NCI-H526 treated with DMSO at 0.1 percent for 48 hours (cell line): ENCODE data around the gene LST1.
"Not testable (repeated sequence)": the region's sequence is repeated elsewhere in the genome, so short reads cannot be mapped to it uniquely, and the experiment has no call there.

Experiments
- DNase-seq: peaks from one replicate; lab custom pipeline; 2025; lab: John Stamatoyannopoulos, UW

Gene LST1

DNA sequence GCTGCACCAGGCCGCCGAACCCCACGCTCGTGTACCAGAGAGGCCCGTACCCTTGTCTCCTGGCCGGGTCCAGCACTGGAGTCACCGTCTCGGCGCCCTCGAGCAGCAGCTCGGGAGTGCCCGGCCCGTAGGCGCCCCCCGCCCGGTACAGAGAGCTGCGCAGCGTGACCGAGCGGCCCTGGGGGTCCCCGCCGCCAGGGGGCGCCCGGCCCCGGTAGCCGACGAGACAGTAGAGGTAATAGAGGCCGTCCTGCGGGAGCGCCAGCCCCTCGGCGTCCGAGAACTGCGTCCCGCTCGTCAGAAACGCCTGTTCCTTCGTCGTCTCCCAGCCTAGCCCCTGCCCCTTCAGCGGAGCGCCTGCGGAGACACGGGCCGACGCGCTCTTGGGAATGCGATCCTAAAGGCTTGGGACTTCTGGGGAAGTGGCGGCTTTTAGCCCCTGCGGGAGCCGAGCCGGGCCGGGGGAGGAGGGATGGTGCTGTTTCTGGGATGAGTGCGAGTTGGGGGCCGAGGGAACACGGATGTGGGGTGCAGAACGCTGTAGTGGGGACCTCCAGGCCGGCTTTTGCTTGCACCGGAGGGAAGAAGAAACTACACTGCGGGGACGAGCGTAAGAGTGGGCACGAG, 5.2 kb upstream of the LST1 start:
- peak; percentile 56 for DNase-seq

DNA sequence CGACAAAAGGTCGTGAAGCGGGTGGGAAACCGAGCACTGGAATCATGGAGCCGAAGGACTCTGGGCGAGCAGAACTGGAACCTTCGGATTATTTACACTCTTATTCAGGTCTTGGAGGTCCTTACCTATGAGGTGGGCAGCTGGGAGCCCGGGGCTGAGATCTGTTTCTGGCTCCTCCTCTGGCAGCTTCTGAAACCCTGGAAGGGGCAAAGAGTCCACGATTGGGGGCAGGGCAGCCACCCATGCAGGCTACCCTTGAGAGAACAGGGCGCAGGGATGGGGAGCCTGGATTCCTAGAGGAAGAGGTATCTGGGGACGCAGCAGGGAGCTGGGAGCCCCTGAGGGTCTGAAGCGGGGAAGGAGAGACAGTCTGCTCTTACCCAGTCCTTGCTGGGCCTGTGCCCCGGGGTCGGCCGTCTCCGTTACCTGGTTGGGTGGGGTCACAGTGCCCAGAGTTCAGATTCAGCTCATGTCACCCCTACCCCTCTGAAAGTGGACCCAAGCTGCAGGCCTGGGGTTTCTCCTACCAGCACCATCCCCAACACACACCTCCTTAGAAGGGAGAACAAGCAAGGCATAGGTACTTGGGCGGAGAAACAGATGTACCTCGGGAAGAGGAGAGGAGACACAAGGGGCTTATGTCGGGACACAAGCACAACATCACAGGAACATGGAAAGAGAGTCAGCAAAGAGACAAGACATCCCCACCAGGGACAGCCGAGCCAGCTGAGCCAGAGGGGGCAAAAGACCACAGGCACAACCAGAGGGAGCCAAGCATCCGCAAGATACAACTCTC, 4.4 kb upstream of the LST1 start:
- no peak for DNase-seq

DNA sequence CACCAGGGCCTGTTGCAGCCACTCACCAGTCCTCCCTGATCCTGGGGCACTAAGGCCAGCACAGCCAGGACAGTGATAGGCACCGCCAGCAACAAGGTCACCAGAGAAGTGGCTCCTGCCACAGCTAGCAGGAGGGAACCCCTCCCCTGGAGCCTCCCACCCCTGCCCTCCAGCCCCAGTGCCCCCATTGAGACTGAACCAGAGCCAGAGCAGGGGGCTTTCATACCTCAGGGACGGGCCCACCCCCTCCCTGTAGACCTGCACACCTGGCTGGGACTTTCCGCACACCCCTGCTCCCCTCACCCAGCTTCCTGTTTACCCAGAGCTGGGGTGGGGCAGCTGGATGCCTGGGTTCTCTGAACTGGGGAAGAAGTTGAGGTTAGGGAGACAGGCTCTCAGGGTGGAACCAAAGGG, 3.8 kb upstream of the LST1 start, which contains the start of gene LTB:
Gene LTB (minus strand): TSS at position 195 of the 414 bp plus-strand sequence. CDS start 7 bp downstream, at position 188.
- no peak for DNase-seq

DNA sequence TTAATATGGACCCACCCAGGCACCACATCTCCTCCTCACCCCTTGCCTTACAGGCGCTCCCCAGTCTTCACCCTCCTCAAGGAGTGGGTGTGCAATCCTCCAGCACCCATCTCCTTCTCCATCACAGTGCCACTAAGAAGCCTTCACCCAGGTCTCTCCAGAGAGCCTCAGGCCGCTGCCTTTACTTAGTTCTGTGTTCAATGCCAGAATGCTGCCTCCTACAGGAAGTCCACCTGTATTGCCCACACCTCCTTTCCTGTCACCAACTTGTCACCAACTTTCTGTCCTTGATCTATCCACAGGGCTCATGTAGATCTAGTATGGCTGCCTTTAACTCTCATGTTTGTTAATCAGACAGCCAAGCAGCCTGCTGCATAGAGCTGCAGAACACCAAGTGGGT, 586 bp upstream of the LST1 start:
- no peak for DNase-seq

GRCh38 chr6:31586599-31587281, 663 bp downstream of the LST1 start:
- no peak for DNase-seq

- DNase-seq: no peak
These were observed 2.0 kb downstream of the LST1 start for GRCh38 chr6:31587791-31588777.

DNA sequence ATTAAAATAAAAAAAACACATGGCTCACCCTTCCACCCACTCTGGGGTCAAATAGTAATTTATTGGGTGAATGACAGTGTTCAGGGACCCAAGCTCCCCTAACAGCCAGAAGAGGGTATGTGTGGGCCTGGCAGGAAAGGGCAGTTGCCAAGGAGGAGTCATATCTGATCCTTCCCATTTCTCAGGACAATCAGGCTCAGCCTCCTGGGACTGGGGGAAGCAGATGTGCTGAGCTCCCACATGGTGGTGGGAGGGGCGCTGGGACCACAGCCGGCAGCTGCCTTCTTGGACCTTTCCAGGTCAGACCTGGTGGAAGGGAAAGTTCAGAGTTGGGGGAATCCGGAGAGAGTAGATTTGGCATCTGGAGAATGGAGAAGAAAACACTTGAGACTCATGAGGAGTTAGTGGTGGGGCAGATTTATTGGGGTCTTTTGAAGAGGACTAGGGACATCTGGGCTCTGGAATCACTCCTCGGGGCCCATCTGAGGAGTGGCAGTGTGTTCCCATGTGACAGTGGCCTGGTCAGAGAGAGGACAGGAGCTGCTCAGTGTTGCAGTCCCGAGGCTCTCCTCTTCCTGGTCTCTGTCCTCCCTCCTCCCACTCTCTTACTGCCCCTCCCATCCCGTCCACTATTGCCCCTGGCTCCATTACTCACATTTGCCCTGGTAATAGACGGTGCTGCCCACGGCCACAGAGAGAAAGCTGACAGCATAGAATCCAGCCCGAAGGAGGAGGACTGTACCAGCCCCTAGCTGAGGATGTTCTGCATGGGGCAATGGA, 3.0 kb downstream of the LST1 start:
- DNase-seq: no peak

GRCh38 chr6:31590691-31591090, 4.6 kb downstream of the LST1 start:
- not testable (repeated sequence) for DNase-seq

DNA sequence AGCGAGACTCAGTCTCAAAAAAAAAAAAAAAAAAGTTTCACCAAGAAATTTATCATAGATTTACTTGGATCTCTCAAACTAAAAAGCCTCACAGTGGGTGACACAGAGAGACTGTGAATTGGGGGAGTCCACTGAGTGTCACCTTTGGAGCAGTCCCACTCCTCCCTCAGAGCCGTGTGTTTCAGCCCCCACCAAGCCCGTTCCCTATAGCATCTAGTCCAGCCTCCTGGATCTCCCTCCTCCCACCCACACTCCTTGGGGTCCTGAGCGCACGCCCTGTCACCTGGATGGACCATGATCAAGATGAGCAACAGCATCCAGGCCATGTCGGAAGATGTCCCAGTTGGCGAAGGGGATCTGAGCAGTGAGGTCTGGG, 6.3 kb downstream of the LST1 start:
- no peak for DNase-seq

GRCh38 chr6:31597006-31597405, 10.9 kb downstream of the LST1 start:
- DNase-seq: peak; percentile 21

DNA sequence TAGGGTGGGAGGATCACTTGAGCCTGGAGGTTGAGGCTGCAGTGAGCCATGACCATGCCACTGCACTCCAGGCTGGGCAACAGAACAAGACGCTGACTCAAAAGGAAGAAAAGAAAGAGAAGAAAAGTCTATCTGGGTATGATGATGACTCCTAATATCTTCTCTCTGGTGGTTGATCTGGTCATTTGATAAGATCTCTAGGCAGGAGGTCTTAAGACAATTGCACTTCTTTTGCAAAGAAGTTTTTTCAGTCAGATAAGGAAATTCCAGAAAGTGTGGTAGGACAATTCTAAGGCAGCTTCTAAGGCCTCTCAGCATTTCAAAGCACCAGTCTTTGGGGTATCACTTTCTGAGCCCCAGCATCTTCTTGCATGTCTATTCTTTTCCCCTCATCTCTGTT, 21.2 kb downstream of the LST1 start:
- no peak for DNase-seq

DNA sequence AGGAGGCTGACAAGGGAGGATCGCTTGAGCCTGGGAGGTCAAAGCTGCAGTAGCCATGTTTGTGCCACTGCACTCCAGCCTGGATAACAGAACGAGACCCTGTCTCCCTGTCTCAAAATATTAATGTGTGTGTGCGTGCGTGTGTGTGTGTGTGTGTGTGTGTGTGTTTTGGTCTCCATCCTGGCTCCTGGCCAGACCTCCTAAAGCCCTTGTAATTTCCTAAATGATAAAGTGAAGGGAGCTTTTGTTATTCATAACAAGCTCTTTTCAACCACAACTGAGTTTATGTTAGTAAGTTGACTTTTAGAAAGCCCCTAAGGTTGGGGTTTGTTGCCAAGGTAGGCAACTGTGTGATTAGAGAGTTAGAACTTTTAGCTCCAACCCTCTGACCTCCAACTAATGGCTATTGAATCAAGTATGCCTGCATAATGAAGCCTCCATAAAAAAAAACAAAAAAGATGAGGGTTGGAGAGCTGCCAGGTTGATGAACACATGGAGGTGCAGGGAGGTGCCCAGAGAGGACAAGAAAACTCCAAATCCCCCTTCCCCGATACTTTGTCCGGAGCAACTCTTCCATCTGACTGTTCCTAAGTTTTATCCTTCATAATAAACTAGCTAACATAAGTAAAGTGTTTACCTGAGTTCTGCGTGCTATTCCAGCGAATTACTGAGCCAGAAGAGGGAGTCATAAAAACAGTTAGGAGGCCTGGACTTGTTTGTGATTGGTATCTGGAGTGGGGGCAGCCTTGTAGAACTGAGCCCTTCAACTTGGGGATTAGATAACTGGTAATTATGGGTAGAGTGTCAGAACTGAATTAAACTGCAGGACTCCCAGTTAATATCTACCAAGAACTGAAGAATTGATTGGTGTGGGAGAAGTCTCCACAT, 23.7 kb downstream of the LST1 start:
- DNase-seq: no peak

- no peak for DNase-seq
These were observed 24.9 kb downstream of the LST1 start for GRCh38 chr6:31610968-31611367.

DNA sequence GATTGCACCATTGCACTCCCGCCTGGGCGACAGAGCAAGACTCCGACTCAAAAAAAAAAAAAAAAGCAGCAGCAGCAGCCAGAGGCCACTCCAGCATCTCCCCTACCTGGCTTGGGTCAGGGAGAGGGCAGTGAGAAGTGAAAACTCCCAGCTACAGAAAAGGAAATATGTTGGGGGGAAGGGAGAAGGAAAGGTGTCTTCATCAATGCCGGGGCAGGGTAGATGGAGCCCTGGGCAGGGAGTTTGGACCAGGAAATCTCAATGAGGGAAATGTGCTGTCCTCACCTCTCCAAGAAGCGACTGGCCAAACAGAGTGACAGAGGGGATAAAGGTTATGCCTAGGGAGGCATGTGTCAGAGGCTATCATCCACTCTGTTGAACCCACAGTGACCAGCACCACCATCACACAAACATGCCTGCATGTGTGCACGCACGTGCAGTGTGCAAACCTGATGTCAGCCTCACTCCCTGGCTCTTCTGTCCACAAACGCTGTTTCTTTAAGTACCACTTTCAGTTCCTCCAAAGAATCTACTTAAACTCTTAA, 28.1 kb downstream of the LST1 start:
- no peak for DNase-seq

GRCh38 chr6:31614684-31615578, 28.9 kb downstream of the LST1 start, which contains the start of gene AIF1:
AIF1 (plus strand) TSS chr6:31615234; CDS start chr6:31615330, 96 bp downstream.
- DNase-seq: no peak

DNA sequence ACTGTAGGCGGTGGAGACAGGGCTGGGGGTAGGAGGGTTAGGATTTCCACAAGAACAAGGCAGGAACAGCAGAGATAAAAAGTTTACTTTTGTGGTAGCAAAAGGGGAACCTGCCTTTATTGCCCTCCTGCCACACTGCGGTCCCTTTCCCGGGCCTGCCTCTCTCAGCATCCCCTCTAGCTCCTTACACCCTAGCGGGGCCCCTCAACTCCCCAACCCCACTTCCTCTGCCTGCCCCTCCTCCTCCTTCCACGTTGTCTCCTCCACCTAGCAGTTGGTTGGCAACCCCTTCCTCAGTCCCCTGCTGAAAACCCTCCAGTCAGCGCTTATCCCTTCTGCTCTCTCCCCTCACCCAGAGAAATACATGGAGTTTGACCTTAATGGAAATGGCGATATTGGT, 29.7 kb downstream of the LST1 start:
- DNase-seq: no peak

- DNase-seq: no peak
These were observed 30.9 kb downstream of the LST1 start for GRCh38 chr6:31617010-31617409.

DNA sequence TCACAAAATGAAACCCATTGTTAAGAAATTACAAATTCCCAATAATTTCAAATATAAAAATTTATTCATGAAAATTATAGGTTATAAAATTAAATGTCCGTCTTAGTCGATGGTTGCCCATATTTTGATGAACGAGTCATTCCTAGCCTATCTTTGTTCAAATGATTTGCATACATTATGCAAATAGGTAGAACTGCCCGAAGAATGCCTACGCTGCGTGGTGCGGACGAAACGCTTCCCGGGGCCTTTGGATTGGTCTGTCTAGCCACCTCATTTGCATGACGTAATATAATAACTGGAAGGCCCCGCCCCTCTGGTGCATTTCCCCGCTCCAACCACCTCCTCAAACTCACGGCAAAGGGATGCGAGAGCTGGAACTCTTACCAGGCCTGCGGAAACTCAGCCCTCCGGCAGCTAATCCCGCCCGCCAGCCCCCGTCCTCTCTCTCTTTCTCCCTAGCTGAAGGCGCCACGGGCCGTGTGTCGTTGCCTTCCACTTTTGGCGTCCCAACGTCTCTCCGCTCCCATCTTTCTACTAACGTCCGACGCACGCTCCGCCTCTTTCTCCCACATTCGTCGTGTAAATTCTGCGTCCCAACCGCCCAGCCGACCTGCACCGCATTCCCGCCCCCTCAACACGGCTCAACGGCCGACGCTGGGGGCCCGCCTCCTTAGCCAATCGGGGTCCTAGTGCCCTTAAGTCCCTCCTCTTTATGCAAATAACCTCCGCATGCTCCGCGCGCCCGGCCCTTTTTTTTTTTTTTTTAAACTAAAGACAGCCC, 33.9 kb downstream of the LST1 start:
- peak; percentile 98 for DNase-seq
